VCaP (cell line): Measurements from ENCODE around the gene OR52I1.

ENCODE experiments used
- H3K27ac ChIP-seq: fragments of 450-650 bp; 2 replicates; pipeline ENCODE4 v1.5.1; 2017
- CTCF ChIP-seq: fragments of 450-650 bp; conservative IDR thresholded peaks from 2 replicates; pipeline ENCODE4 v1.5.1; 2017; ENCODE audit warnings: mild to moderate bottlenecking, moderate library complexity

The OR52I1 gene

DNA sequence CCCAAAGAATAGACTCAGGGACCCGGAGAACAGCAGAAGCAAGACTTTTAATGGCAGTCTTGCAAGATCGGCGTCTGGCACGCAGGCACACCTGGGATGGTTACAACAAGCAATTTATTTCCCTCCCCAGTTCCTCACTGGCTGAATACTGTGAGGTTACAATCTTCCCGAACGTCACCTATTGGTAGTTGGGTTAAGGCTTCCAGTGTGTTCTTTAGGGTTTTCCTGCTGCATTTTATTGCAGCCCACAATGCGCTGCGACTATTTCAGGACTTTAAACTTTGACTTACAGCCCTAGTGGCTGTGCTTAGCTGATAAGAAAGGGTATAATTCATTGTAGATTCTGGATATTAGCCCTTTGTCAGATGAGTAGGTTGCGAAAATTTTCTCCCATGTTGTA is 25.7 kb downstream of the OR52I1 start:
- H3K27ac ChIP-seq = no peak overlapping the region
- no peak for TF ChIP-seq CTCF

DNA sequence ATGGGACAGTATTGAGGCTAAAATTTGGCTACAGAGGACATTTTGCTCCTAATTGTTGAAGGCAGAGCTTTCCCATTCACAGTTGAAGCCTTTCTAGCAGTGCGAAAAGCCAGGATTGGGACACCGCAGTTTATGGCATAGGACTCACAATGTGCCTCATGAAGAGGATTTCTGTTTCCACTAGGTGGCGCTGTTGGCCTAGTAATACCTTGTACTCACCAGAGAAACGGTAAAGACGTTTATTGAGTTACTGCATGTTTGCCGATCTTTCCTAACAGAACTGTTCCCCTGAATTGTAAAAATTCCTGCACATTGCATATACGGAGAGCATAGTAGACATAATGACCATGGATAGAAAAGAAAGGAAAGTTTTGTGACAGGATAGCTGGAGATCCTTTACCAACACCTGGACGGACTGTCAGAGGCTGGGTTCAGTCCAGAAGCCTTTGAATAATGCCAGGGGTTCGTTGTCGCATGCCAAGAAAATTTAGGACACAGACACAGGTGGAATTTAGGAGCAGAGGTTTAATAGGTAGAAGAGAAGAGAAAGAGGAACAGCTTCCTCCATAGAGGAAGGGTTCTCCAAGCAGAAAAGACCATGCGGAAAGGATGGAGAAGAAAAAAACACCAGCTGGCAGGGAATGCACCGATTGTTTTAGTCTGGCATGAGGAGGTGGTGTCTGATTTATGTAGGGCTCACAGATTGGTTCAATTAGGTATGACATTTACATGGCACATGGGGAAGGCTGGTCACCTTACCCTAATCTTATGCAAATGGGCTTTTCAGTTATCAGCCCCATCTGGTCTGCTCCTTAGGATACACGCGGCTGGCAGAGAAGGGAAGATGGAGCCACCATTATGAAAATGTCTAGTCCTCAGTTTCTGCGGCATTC is 32.6 kb downstream of the OR52I1 start:
- TF ChIP-seq CTCF = peak; percentile 75
- H3K27ac ChIP-seq = peak overlapping the region; percentile 51; the same call in 1 of the 2 replicates

DNA sequence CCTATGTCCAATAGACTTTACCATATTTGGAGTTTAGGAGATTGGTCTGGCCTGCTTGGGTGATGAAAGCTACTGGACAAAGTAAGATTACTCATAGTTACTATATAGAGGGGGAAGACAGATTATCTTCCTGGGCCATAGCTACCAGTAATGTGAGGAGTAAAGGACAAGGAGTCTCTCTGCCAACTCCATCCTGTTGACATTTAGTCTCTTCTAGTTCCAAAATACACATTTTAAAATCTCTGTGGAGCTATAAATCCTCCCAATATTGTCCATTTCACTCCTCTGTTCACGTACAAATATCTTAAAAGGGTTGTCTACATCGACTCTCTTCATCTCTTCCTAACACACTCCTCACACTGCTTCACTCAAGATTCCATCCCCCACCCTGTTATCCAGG is 42.3 kb downstream of the OR52I1 start:
- peak overlapping the region; percentile 92 for H3K27ac ChIP-seq
- TF ChIP-seq CTCF = no peak

DNA sequence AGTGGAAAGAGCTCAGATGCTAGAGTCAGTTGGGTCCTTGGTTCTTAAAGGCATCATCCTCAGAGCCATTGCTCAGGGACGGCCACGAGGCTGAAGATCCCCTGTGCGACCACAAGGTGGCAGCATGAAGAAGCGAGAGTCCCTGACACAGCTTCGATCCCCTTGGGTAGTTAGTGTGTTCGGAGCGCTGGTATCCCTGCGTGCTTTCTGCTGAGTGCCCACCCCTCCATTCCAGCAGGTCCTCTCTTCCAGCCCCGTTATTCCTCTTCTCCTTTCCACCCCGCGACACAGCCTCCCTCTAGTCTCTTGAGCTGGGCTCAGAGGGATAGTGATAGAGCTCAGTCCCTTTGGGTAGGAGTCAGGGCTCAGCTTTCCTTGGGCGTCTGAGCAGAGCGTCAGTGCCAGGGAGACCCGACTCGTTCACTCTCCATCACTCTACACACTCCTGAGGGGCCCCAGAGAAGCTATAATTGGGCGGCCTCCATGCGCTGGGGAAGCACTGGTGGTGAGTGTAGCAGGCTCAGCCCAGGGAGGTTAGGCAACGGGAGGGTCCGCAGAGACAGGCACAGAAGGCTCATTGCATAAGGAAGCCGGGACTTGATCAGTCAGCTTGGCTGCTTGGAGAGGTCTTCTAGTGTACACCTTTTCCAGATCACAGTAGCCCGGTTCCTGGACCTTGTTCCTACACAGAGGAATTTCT is 43.3 kb downstream of the OR52I1 start, which contains the start of gene OR51D1:
Gene OR51D1, plus strand, starts transcription at position 516 of the 700 bp plus-strand sequence. CDS start 2,314 bp downstream, outside the sequence.
- TF ChIP-seq CTCF = peak; percentile 88
- peak within 1 kb of the TSS; percentile 92 for H3K27ac ChIP-seq

- TF ChIP-seq CTCF = no peak
- H3K27ac ChIP-seq = peak overlapping the region; percentile 92
Measured at GRCh38 chr11:4637662-4638047, 43.8 kb downstream of the OR52I1 start.

- no peak overlapping the region for H3K27ac ChIP-seq
- TF ChIP-seq CTCF = no peak
Measured at GRCh38 chr11:4639931-4640330, 46.1 kb downstream of the OR52I1 start.

DNA sequence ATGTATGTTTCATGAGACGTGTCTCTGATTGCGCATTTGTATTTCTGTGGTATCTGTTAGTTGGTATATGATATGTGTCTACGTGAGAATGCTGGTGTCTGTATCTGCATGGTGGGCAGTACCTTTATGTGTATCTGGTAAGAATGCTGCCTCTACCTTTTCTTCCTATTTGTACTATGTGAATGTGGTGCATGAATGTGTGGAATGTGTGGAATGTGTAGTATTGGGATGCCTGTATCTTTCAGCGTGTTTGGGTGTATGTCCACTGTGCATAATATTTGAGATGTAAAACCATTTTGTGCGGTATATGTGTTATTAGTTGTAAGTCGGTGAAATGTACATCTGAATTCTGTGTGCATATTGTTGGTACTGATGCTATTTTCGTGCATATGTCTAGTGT is 47.7 kb downstream of the OR52I1 start:
- H3K27ac ChIP-seq = no peak overlapping the region
- TF ChIP-seq CTCF = no peak
